D721Med (cell line): ENCODE measurements around the gene TGDS.

Source experiments
- DNase-seq: peaks from one replicate; pipeline ENCODE4 v3.0.0; 2011; ENCODE audit warnings: low spot score; ENCODE audit not compliant: insufficient read length
- FAIRE-seq: peaks from 2 replicates; lab custom pipeline; 2011; peaks lifted over from hg19 to GRCh38; lab: Jason Lieb, UNC
- TF ChIP-seq, protein P1 (sequence below): IDR thresholded peaks from 2 replicates; pipeline ENCODE4 v1.5.1; 2012; ENCODE audit warnings: mild to moderate bottlenecking, control low read depth; ENCODE audit not compliant: insufficient read depth; ENCODE audit errors: missing control alignments

Gene TGDS

DNA sequence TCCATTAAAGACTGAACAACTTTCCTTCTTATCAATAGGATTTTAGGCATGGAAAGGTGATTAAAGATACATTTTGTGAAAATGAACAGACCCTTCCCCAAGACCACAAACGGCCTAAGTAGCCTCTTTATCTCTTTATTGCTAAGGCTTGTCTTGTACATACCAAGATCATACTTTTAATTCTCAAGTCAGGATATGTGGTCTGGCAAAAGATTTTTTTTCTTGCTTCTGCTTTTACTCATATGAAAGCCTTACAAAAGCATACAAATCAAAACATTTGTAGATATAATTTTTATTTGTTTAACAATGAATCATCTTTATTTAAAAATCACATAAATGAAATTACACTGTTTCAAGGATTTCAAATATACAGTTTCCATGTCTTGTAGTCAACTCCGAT is 35.8 kb downstream of the TGDS start:
- TF ChIP-seq, protein P1, sequence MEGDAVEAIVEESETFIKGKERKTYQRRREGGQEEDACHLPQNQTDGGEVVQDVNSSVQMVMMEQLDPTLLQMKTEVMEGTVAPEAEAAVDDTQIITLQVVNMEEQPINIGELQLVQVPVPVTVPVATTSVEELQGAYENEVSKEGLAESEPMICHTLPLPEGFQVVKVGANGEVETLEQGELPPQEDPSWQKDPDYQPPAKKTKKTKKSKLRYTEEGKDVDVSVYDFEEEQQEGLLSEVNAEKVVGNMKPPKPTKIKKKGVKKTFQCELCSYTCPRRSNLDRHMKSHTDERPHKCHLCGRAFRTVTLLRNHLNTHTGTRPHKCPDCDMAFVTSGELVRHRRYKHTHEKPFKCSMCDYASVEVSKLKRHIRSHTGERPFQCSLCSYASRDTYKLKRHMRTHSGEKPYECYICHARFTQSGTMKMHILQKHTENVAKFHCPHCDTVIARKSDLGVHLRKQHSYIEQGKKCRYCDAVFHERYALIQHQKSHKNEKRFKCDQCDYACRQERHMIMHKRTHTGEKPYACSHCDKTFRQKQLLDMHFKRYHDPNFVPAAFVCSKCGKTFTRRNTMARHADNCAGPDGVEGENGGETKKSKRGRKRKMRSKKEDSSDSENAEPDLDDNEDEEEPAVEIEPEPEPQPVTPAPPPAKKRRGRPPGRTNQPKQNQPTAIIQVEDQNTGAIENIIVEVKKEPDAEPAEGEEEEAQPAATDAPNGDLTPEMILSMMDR: no peak
- FAIRE-seq (no peak), DNase-seq (no peak)

DNA sequence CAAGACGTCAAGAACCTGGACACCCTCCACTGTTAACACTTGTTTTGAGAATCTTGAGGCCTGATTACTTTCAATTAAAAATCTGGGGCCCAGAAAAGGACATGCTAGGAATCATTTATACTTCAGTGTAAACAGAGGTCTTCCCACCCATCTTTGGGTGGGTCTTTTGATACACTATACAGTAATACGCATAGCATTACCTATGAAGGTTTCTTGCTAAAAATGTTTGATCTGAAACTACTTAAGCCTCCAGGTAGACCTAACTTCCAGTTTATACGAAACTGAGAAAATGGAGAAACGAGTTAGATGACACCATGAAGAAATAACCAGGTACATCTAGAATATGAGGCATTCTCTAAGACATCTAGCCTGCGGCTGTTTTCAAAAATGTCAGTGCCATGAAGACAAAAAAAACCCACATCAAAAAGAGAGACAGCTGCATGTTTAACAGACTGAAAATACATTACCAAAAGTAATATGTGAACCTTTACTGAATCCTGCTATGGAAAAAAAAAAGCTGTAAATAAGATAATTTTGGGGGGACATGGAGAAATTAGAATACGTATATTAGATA is 36.6 kb downstream of the TGDS start:
- TF ChIP-seq, protein P1: no peak
- no peak for DNase-seq
- no peak for FAIRE-seq

DNA sequence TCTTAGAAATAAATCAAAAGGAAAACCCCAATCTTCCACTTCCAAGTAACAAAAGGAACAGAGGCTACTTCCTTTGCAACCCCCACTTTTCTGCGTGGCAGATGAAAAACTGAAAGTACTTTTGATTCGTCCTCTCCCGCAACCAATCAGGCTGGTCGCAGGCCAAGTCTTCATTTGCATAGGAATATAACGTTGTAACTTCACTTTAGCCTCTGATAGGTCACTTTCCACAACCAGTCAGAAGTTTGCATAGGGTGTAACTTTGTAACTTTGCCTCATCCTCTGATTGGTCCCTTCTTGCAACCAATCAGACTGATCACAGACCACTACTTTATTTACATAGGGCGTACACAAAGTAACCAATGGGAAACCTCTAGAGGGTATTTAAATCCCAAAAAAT is 37.2 kb downstream of the TGDS start:
- FAIRE-seq (no peak), DNase-seq (no peak)
- TF ChIP-seq, protein P1: no peak

DNA sequence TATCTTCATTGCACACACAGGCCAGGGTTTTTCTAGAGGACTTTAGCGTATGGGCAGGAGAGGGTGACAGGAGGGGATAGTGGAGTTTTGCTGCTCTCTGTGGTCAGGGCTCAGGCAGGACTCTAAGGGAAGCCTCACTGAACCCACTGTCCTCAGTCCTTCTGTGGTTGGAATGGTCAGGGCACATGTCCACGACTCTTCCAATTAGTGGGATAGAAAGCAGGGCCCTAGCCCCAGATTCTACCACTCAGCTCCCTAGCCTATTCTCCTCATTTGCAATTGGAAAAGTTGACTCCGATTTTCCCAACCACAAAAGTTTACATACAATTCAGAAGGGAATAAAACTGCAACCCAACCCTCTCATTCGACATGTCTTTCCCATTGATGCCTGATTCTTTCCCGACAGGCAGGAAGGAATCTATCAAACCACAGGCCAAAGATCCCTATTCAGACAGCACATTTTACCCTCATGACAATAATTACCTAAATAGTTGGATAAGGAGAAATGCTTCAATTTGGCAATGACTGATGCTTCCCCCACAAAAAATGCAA is 38.2 kb downstream of the TGDS start:
- TF ChIP-seq, protein P1: no peak
- FAIRE-seq: no peak
- DNase-seq: no peak

DNA sequence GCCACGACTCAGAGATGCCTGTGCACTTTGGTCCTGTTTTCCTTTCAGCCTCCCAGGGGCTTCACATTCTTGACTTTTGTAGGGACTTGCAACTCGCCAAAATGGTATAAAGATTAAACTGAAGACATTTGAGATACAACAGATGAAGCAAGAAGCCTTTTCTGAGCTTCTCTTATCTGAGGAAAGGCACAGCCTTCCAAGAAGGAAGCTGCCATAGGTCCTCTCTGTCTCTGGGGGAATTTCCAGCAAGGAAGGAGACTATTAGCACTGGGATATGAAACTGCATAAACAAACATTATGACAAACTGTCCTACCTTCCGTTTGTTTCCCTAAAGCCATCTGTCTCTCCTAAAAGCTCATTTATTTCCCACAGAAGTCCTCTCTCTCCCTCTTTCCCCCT is 39.3 kb downstream of the TGDS start:
- DNase-seq (no peak), FAIRE-seq (no peak)
- TF ChIP-seq, protein P1: no peak

DNA sequence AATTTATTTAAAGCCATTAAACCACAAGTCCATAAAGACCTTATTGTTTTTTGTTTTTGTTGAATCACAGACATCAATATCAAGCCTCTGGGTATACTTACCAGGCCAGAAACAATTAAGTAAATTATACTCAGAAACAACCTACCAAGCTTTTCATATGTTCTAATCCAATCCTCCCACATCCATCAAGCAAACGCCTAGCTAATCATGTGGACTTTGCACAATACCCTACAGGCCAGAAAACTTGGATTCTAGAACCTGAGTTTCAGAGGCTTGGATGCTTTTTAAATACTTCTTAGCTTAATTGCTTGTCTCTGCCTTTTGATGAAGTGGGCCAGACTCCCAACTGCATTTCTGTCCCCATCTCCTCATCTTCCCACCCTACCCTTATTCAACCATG is 39.9 kb downstream of the TGDS start:
- TF ChIP-seq, protein P1: no peak
- no peak for DNase-seq
- no peak for FAIRE-seq

DNA sequence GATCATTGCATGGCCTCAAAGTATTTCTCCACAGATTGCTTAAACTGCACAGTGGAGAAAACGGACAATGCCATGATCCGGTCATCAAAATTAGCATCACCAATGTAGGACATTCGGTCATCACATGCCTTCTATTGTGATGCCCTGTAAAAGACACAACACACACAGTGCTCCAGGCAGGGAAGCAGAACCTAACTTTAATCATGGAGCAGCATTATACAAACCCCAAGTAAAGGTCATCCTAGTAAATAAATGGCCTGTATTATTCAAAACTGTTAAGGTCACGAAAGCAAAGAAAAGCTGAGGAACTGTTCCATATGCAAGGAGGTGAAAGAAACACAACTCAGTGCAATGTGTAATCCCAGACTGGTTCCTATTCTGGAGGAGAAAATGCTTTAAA is 42.2 kb downstream of the TGDS start:
- FAIRE-seq: no peak
- TF ChIP-seq, protein P1: no peak

More for the DNA sequence above, 42.2 kb downstream of the TGDS start:
- DNase-seq: no peak
